SK-N-MC (cell line): ENCODE results near the gene IL2.

Source experiments
- EZH2 ChIP-seq: fragments of 200-600 bp; sonication (generic); IDR thresholded peaks from one replicate; pipeline ENCODE4 v1.6.1; 2017; ENCODE audit warnings: antibody characterized with exemption
- FOXP2 ChIP-seq: optimal IDR thresholded peaks from 2 replicates; pipeline ENCODE3; 2011; ENCODE audit warnings: mild to moderate bottlenecking, moderate library complexity; ENCODE audit not compliant: insufficient read depth; ENCODE audit errors: extremely low read length, control extremely low read depth
- POLR2AphosphoS5 ChIP-seq: IDR thresholded peaks from 2 replicates; pipeline ENCODE4 v1.6.1; 2012; ENCODE audit warnings: mild to moderate bottlenecking, low read depth, low read length, borderline replicate concordance

- TF ChIP-seq EZH2 (no peak), POLR2AphosphoS5 (no peak), FOXP2 (no peak)
Measured at GRCh38 chr4:122423246-122423645, 33.3 kb downstream of the IL2 start.
